ENCODE results near the gene SLC7A1. TPM values are rescaled to one million over a fixed set of nuclear protein-coding genes. Genes with fewer than 3 reads are reported as not detected.

SLC7A1 gene
- polyA plus RNA-seq, 2 of the 4 experiments (the other 2 are of a cell fraction), result 19.9 to 24.8 TPM

DNA sequence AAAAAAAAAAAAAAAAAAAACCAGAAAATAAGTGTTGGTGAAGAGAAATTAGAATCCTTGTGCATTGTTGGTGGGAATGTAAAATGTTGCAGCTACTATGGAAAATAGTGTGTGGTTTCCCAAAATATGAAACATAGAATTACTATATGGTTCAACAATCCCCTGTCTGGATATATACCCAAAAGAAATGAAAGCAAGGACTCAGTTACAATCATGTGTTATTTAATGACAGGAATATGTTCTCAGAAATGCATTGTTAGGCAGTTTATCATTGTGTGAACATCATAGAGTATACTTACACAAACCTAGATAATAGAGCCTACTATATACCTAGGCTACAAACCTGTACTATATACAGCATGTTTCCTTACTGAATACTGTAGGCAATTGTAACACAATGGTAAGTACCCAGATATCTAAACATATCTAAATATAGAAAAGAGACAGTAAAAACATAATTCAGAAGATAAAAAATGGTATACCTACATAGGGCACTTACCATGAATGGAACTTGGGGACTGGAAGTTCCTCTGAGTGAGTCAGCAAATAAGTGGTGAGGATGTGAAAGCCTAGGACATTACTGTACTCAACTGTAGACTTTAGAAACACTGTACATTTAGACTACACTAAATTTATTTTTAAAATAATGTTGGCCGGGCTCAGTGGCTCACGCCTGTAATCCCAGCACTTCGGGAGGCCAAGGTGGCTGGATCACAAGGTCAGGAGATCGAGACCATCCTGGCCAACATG is 25.7 kb upstream of the SLC7A1 start:
- DNase-seq (ENCODE audit: low read depth in 1 of 2, low spot score in 1 of 2) (no peak), FAIRE-seq (no peak), ATAC-seq (no peak)
- H3K4me2 ChIP-seq, result no peak overlapping the region
- TF ChIP-seq RFX5 (IDR thresholded peaks at IDR 0.05) (no peak), GATA3 (IDR thresholded peaks at IDR 0.05; ENCODE audit: borderline replicate concordance) (no peak), CBX8 (IDR thresholded peaks at IDR 0.05) (no peak), NFE2L2 (conservative IDR thresholded peaks at IDR 0.05; ENCODE audit: low read length) (no peak), POLR2A (IDR thresholded peaks at IDR 0.05; ENCODE audit: low read length) (no peak), NPAS2 (CRISPR knock-in tag; IDR thresholded peaks at IDR 0.05; ENCODE audit: borderline replicate concordance) (no peak), HDAC2 (IDR thresholded peaks at IDR 0.05) (no peak), CEBPB (IDR thresholded peaks at IDR 0.05) (no peak), ZC3H11A (IDR thresholded peaks at IDR 0.05) (no peak), HOXA7 (CRISPR knock-in tag; IDR thresholded peaks at IDR 0.05) (no peak), RCOR1 (IDR thresholded peaks at IDR 0.05; ENCODE audit: low read depth, low read length) (no peak), SMC3 (IDR thresholded peaks at IDR 0.05) (no peak), TFCP2L1 (CRISPR knock-in tag; IDR thresholded peaks at IDR 0.05) (no peak), KDM1A (IDR thresholded peaks at IDR 0.05; ENCODE audit: low read depth) (no peak)
- TF ChIP-seq, protein P1, sequence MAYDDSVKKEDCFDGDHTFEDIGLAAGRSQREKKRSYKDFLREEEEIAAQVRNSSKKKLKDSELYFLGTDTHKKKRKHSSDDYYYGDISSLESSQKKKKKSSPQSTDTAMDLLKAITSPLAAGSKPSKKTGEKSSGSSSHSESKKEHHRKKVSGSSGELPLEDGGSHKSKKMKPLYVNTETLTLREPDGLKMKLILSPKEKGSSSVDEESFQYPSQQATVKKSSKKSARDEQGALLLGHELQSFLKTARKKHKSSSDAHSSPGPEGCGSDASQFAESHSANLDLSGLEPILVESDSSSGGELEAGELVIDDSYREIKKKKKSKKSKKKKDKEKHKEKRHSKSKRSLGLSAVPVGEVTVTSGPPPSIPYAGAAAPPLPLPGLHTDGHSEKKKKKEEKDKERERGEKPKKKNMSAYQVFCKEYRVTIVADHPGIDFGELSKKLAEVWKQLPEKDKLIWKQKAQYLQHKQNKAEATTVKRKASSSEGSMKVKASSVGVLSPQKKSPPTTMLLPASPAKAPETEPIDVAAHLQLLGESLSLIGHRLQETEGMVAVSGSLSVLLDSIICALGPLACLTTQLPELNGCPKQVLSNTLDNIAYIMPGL (CRISPR knock-in tag; IDR thresholded peaks at IDR 0.05; ENCODE audit: borderline replicate concordance), result no peak
- TF ChIP-seq, protein P2, sequence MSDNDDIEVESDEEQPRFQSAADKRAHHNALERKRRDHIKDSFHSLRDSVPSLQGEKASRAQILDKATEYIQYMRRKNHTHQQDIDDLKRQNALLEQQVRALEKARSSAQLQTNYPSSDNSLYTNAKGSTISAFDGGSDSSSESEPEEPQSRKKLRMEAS (IDR thresholded peaks at IDR 0.05), result no peak
- TF ChIP-seq, protein P3, sequence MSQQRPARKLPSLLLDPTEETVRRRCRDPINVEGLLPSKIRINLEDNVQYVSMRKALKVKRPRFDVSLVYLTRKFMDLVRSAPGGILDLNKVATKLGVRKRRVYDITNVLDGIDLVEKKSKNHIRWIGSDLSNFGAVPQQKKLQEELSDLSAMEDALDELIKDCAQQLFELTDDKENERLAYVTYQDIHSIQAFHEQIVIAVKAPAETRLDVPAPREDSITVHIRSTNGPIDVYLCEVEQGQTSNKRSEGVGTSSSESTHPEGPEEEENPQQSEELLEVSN (IDR thresholded peaks at IDR 0.05; ENCODE audit: borderline replicate concordance, low read depth), result no peak
- TF ChIP-seq, protein P4, sequence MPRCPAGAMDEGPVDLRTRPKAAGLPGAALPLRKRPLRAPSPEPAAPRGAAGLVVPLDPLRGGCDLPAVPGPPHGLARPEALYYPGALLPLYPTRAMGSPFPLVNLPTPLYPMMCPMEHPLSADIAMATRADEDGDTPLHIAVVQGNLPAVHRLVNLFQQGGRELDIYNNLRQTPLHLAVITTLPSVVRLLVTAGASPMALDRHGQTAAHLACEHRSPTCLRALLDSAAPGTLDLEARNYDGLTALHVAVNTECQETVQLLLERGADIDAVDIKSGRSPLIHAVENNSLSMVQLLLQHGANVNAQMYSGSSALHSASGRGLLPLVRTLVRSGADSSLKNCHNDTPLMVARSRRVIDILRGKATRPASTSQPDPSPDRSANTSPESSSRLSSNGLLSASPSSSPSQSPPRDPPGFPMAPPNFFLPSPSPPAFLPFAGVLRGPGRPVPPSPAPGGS (IDR thresholded peaks at IDR 0.05), result no peak
- CTCF ChIA-PET, result no interaction called here
- no peaks in the 10 kb centered on the region for H3K4me1 ChIP-seq
- no peak overlapping the region for H3K4me3 ChIP-seq
- WGBS (ENCODE audit: missing lambda C conversion rate), result 27% methylated on average over 4 of the region's 4 CpGs
- no peaks in the 10 kb centered on the region for H3K9me3 ChIP-seq
- no peak overlapping the region for H3K27ac ChIP-seq
- POLR2A ChIA-PET, result no interaction called here

DNA sequence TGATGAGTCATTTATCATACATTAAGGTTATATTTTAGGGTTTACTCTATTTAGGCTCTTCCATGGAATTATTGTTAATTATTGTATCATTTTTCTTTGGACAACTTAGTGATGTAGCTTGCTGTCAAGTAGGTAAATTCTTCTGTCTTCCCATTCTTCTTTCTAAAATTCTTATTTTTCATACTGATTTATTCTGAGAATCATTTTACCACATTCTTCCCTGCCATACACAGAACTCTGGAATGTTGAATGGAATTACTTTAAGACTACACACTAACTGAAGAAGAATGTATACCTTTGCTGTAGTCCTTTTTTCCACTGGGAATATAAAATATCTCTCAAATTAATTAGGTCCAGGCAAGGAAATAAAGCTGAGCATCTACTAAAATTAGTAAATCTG is 24.5 kb upstream of the SLC7A1 start:
- Histone ChIP-seq H3K27ac (no peak overlapping the region), H3K9me3 (no peaks in the 10 kb centered on the region), H3K4me3 (no peak overlapping the region), H3K4me1 (no peaks in the 10 kb centered on the region), H3K4me2 (no peak overlapping the region)
- FAIRE-seq, result no peak
- DNase-seq (ENCODE audit: low read depth in 1 of 2, low spot score in 1 of 2), result no peak
- no peak for TF ChIP-seq KDM1A (IDR thresholded peaks at IDR 0.05; ENCODE audit: low read depth)
- TF ChIP-seq CBX2 (IDR thresholded peaks at IDR 0.05; ENCODE audit: borderline replicate concordance, low read depth), result no peak
- TF ChIP-seq JUNB (IDR thresholded peaks at IDR 0.05), result no peak
- no peak for TF ChIP-seq MAZ (IDR thresholded peaks at IDR 0.05; ENCODE audit: borderline replicate concordance, low read depth, low read length)
- POLR2A ChIA-PET, result no interaction called here
- CTCF ChIA-PET, result no interaction called here
- ATAC-seq, result no peak

DNA sequence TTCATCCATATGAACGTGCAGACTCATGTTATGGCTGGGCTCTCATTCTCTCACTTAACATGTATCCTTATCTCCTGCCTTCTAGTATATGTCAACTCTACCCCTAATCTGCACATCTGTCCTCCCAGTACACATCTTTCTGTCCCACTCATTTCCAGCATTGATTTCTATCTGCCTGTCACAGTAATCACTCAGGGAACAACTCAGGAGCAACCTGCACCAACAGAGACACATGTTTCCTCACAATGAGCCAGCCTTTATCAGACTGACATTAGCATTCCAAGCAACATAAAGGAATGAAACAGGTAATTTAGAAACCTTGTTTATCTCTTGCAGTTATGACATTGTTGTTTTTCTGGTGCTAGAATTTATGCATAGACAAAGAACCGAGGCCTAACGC is 17.6 kb upstream of the SLC7A1 start:
- no peak for DNase-seq (ENCODE audit: low read depth in 1 of 2, low spot score in 1 of 2)
- H3K4me2 ChIP-seq, result no peak overlapping the region
- no peaks in the 10 kb centered on the region for H3K4me1 ChIP-seq
- ATAC-seq, result no peak
- ChIA-PET POLR2A (no interaction called here), CTCF (no interaction called here)
- H3K27ac ChIP-seq, result no peak overlapping the region
- no peak overlapping the region for H3K4me3 ChIP-seq
- no peaks in the 10 kb centered on the region; the same call in 2 of the 3 replicates for H3K9me3 ChIP-seq
- 45% methylated on average over 3 of the region's 3 CpGs for WGBS (ENCODE audit: missing lambda C conversion rate)
- FAIRE-seq, result no peak
- TF ChIP-seq, protein P5, sequence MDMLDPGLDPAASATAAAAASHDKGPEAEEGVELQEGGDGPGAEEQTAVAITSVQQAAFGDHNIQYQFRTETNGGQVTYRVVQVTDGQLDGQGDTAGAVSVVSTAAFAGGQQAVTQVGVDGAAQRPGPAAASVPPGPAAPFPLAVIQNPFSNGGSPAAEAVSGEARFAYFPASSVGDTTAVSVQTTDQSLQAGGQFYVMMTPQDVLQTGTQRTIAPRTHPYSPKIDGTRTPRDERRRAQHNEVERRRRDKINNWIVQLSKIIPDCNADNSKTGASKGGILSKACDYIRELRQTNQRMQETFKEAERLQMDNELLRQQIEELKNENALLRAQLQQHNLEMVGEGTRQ (IDR thresholded peaks at IDR 0.05), result no peak
- TF ChIP-seq ESRRA (IDR thresholded peaks at IDR 0.05; ENCODE audit: borderline replicate concordance, low read length), result no peak
- no peak for TF ChIP-seq HDAC2 (IDR thresholded peaks at IDR 0.05)
- TF ChIP-seq, protein P2 (IDR thresholded peaks at IDR 0.05), result no peak
- TF ChIP-seq POLR2A (IDR thresholded peaks at IDR 0.05; ENCODE audit: low read length), result no peak
- TF ChIP-seq RNF2 (IDR thresholded peaks at IDR 0.05; ENCODE audit: borderline replicate concordance, low read depth), result no peak
- no peak for TF ChIP-seq FOSB (CRISPR knock-in tag; IDR thresholded peaks at IDR 0.05)
- TF ChIP-seq MAFK (IDR thresholded peaks at IDR 0.05; ENCODE audit: partially characterized antibody), result no peak
- no peak for TF ChIP-seq NPAS2 (CRISPR knock-in tag; IDR thresholded peaks at IDR 0.05; ENCODE audit: borderline replicate concordance)
- no peak for TF ChIP-seq RAD21 (conservative IDR thresholded peaks at IDR 0.05 in 1 of 2, IDR thresholded peaks at IDR 0.05 in 1 of 2)
- no peak for TF ChIP-seq CHD4 (IDR thresholded peaks at IDR 0.05; ENCODE audit: borderline replicate concordance)
- TF ChIP-seq, protein P4 (IDR thresholded peaks at IDR 0.05), result no peak
- TF ChIP-seq EP300 (IDR thresholded peaks at IDR 0.05), result no peak

Data from A549 (cell line).